ENCODE data around the gene PROM2.

- TF ChIP-seq, protein P1, sequence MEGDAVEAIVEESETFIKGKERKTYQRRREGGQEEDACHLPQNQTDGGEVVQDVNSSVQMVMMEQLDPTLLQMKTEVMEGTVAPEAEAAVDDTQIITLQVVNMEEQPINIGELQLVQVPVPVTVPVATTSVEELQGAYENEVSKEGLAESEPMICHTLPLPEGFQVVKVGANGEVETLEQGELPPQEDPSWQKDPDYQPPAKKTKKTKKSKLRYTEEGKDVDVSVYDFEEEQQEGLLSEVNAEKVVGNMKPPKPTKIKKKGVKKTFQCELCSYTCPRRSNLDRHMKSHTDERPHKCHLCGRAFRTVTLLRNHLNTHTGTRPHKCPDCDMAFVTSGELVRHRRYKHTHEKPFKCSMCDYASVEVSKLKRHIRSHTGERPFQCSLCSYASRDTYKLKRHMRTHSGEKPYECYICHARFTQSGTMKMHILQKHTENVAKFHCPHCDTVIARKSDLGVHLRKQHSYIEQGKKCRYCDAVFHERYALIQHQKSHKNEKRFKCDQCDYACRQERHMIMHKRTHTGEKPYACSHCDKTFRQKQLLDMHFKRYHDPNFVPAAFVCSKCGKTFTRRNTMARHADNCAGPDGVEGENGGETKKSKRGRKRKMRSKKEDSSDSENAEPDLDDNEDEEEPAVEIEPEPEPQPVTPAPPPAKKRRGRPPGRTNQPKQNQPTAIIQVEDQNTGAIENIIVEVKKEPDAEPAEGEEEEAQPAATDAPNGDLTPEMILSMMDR (IDR thresholded peaks at IDR 0.05): no peak
- TF ChIP-seq POLR2A (IDR thresholded peaks at IDR 0.05; ENCODE audit: low read depth): no peak
- TF ChIP-seq POLR2AphosphoS5 (IDR thresholded peaks at IDR 0.05): no peak
- TF ChIP-seq EP300 (IDR thresholded peaks at IDR 0.05): no peak
Observed at GRCh38 chr2:95292623-95293260, 18.5 kb downstream of the PROM2 start.
